ENCODE data around the gene PRKAB1. TPM values are rescaled to one million over a fixed set of nuclear protein-coding genes. Genes with fewer than 3 reads are reported as not detected.

Gene PRKAB1
- total RNA-seq, 8 experiments from 2014 or later, result 24.9 to 52.4 (median 34.9) TPM

- no peak overlapping the region for H3K4me3 ChIP-seq
- no peak overlapping the region for H3K27ac ChIP-seq
- 73 to 100% (median 94%) methylated on average over 3 to 8 of the region's 8 CpGs; no CpG with 5 or more reads in 4 of the 10 experiments for WGBS, 10 experiments
- no peaks in the 10 kb centered on the region for H3K4me1 ChIP-seq (replicated peaks in 1 of 2)
- no peak for ATAC-seq (replicated peaks in 6 of 8)
- in situ Hi-C loops (cut with MboI; ENCODE audit: low pct_unique_long_range_greater_than_20kb in 2 of 9, low sequenced_read_pairs in 9 of 9, unreplicated experiment in 9 of 9), result loop anchor here in 1 of 9 experiments (25.0 kb wide), 1 partner anchor 231 kb away; no protein-coding TSS in a partner anchor
Measured at GRCh38 chr12:119681111-119681510, 13.2 kb downstream of the PRKAB1 start.

GRCh38 chr12:119681728-119682638 is 14.1 kb downstream of the PRKAB1 start:
- no peak overlapping the region for H3K27ac ChIP-seq

DNA sequence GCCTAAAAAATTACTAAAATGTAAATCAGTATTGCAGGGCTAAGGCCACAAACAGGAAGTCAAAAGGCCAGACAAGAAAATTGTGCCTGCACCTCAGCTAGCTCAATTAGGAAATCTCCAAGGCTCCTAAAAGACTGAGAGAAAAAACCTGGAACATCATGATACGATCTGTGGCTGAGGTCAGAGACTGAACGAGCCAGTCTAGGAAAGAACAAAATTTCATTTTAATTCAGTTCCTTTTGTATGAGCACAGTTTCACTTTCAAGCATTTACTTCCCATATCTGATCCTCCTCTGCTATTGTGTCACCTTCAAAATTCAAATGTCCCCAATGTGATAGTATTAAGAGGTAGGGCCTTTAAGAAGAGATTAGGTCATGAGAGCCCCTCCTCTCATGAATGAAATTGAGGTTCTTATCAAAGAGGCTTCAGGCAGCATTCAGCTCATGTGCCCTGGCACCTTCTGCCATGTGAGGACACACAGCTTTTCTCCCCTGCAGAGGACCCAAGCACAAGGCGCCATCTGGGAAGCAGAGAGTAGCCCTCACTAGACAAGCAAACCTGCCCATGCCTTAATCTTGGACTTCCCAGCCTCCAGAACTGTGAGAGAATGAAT is 14.8 kb downstream of the PRKAB1 start:
- no peak overlapping the region for H3K27ac ChIP-seq
- in situ Hi-C loops (cut with MboI; ENCODE audit: low pct_unique_long_range_greater_than_20kb in 2 of 9, low sequenced_read_pairs in 9 of 9, unreplicated experiment in 9 of 9), result loop anchor here in 1 of 9 experiments (25.0 kb wide), 1 partner anchor 230 kb away; no protein-coding TSS in a partner anchor
- peak in 1 of 8 experiments; percentile 20 for ATAC-seq (replicated peaks in 6 of 8)
- no peaks in the 10 kb centered on the region for H3K4me1 ChIP-seq (replicated peaks in 1 of 2)
- WGBS, 10 experiments, result 23 to 96% (median 81%) methylated on average over 2 to 3 of the region's 3 CpGs; no CpG with 5 or more reads in 2 of the 10 experiments
- H3K4me3 ChIP-seq, result no peak overlapping the region

More at GRCh38 chr12:119681728-119682638, 14.1 kb downstream of the PRKAB1 start:
- in situ Hi-C loops (cut with MboI; ENCODE audit: low pct_unique_long_range_greater_than_20kb in 2 of 9, low sequenced_read_pairs in 9 of 9, unreplicated experiment in 9 of 9), result loop anchor here in 1 of 9 experiments (25.0 kb wide), 1 partner anchor 230 kb away; no protein-coding TSS in a partner anchor
- Histone ChIP-seq H3K4me3 (no peak overlapping the region), H3K4me1 (replicated peaks in 1 of 2) (no peaks in the 10 kb centered on the region)
- WGBS, 10 experiments, result 55 to 92% (median 75%) methylated on average over 1 to 7 of the region's 9 CpGs; no CpG with 5 or more reads in 1 of the 10 experiments
- ATAC-seq (replicated peaks in 6 of 8), result peak in 1 of 8 experiments; percentile 24

GRCh38 chr12:119683413-119683812 is 15.5 kb downstream of the PRKAB1 start:
- WGBS, 10 experiments, result 29 to 95% (median 90%) methylated on average over 1 to 6 of the region's 6 CpGs; no CpG with 5 or more reads in 3 of the 10 experiments
- in situ Hi-C loops (cut with MboI; ENCODE audit: low pct_unique_long_range_greater_than_20kb in 2 of 9, low sequenced_read_pairs in 9 of 9, unreplicated experiment in 9 of 9), result loop anchor here in 1 of 9 experiments (25.0 kb wide), 1 partner anchor 229 kb away; no protein-coding TSS in a partner anchor
- no peaks in the 10 kb centered on the region for H3K4me1 ChIP-seq (replicated peaks in 1 of 2)
- no peak overlapping the region for H3K27ac ChIP-seq
- ATAC-seq (replicated peaks in 6 of 8), result peak in 1 of 8 experiments; percentile 15
- H3K4me3 ChIP-seq, result no peak overlapping the region

DNA sequence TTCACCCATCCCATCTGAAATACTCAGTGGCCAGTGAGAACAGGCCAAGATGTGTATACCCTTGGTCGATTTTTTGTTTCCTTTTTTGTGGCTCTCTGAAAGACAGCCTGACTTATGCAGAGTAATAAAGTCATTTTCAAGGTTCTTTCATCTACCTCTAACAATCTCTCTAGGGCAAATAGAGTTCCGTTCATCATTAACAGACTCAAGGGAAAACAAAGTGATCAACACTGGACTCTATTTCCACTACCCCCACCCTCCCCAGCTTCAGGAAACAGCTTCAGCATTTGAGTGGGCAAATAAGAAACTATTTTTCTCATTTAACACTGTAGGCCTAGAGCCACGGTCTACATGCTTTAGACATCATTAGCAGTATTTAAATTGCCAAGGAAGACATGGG is 15.9 kb downstream of the PRKAB1 start:
- in situ Hi-C loops (cut with MboI; ENCODE audit: low pct_unique_long_range_greater_than_20kb in 2 of 9, low sequenced_read_pairs in 9 of 9, unreplicated experiment in 9 of 9), result loop anchor here in 1 of 9 experiments (25.0 kb wide), 1 partner anchor 228 kb away; no protein-coding TSS in a partner anchor
- H3K4me3 ChIP-seq, result no peak overlapping the region
- ATAC-seq (replicated peaks in 6 of 8), result no peak
- no peak overlapping the region for H3K27ac ChIP-seq
- H3K4me1 ChIP-seq (replicated peaks in 1 of 2), result no peaks in the 10 kb centered on the region
- WGBS, 10 experiments, result 40 to 100% (median 86%) methylated on average over 1 to 3 of the region's 3 CpGs; no CpG with 5 or more reads in 2 of the 10 experiments

DNA sequence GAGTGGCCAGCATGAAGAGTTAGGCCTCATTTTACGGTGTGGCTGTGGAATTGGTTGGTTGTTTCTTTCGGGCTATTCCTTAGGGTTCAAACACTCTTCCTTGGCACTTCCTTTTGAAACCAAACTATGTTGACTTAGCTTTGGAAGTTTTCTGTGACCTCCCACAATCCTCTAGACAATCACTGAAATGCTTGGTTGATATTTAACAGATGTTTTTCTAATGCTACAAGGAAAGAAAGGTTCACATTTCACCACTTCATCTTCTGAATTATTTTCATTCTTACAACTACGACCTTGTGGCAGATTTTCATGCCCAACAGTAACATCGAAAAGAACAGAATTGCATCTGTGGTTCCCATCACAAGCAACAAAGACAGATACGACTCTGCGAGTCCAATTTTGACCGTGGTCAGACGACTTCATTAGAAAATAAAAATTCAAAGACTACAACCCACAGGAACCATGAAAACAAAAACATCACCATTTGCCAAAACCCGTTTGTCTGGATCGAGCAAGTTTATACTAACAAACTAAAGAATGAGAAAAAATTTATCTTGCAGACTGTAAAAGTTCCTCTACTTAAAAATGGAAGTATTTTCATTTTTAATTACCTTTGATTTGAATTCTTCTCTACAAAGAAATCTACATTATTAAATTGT is 16.9 kb downstream of the PRKAB1 start:
- H3K4me1 ChIP-seq (replicated peaks in 1 of 2), result no peaks in the 10 kb centered on the region
- no peak overlapping the region for H3K27ac ChIP-seq
- in situ Hi-C loops (cut with MboI; ENCODE audit: low pct_unique_long_range_greater_than_20kb in 2 of 9, low sequenced_read_pairs in 9 of 9, unreplicated experiment in 9 of 9), result loop anchor here in 1 of 9 experiments (25.0 kb wide), 1 partner anchor 227 kb away; no protein-coding TSS in a partner anchor
- H3K4me3 ChIP-seq, result no peak overlapping the region
- 27 to 90% (median 71%) methylated on average over 2 to 10 of the region's 10 CpGs for WGBS, 10 experiments
- ATAC-seq (replicated peaks in 6 of 8), result no peak

DNA sequence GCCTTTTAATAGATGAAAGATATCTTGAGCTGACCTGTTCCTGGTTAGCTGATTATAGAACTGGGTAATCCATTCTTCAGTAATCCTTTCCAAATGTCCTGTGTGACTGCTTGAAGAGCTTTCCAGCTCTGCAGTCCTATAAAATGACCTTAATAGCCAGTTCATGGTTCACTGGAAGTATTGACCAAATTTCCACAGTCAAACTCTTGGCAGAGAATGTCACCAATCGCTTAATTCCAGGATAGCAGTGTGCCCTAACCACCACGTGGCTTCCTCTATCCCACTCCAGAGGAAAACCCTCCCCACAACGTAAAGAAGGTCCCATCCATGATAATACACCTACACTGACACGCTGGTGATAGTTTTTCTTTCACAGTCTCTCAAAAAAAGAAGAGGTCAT is 17.4 kb downstream of the PRKAB1 start:
- Histone ChIP-seq H3K4me1 (replicated peaks in 1 of 2) (no peaks in the 10 kb centered on the region), H3K4me3 (no peak overlapping the region), H3K27ac (no peak overlapping the region)
- ATAC-seq (replicated peaks in 6 of 8), result no peak
- WGBS, 10 experiments, result 33 to 100% (median 82%) methylated on average over 1 to 4 of the region's 4 CpGs
- in situ Hi-C loops (cut with MboI; ENCODE audit: low pct_unique_long_range_greater_than_20kb in 2 of 9, low sequenced_read_pairs in 9 of 9, unreplicated experiment in 9 of 9), result loop anchor here in 1 of 9 experiments (25.0 kb wide), 1 partner anchor 227 kb away; no protein-coding TSS in a partner anchor

- ATAC-seq (replicated peaks in 6 of 8), result no peak
- in situ Hi-C loops (cut with MboI; ENCODE audit: low pct_unique_long_range_greater_than_20kb in 2 of 9, low sequenced_read_pairs in 9 of 9, unreplicated experiment in 9 of 9), result loop anchor here in 1 of 9 experiments (25.0 kb wide), 1 partner anchor 226 kb away; no protein-coding TSS in a partner anchor
- no peak overlapping the region for H3K27ac ChIP-seq
- H3K4me3 ChIP-seq, result no peak overlapping the region
- WGBS, 10 experiments, result 73 to 100% (median 88%) methylated on average over 1 to 11 of the region's 12 CpGs; no CpG with 5 or more reads in 3 of the 10 experiments
- no peaks in the 10 kb centered on the region for H3K4me1 ChIP-seq (replicated peaks in 1 of 2)
Measured at GRCh38 chr12:119686355-119686754, 18.4 kb downstream of the PRKAB1 start.

GRCh38 chr12:119686776-119687175 is 18.8 kb downstream of the PRKAB1 start:
- no peaks in the 10 kb centered on the region for H3K4me1 ChIP-seq (replicated peaks in 1 of 2)
- in situ Hi-C loops (cut with MboI; ENCODE audit: low pct_unique_long_range_greater_than_20kb in 2 of 9, low sequenced_read_pairs in 9 of 9, unreplicated experiment in 9 of 9), result loop anchor here in 1 of 9 experiments (25.0 kb wide), 1 partner anchor 226 kb away; no protein-coding TSS in a partner anchor
- H3K4me3 ChIP-seq, result no peak overlapping the region
- H3K27ac ChIP-seq, result no peak overlapping the region
- ATAC-seq (replicated peaks in 6 of 8), result no peak
- WGBS, 10 experiments, result 87 to 100% (median 95%) methylated on average over 2 to 11 of the region's 13 CpGs; no CpG with 5 or more reads in 4 of the 10 experiments

DNA sequence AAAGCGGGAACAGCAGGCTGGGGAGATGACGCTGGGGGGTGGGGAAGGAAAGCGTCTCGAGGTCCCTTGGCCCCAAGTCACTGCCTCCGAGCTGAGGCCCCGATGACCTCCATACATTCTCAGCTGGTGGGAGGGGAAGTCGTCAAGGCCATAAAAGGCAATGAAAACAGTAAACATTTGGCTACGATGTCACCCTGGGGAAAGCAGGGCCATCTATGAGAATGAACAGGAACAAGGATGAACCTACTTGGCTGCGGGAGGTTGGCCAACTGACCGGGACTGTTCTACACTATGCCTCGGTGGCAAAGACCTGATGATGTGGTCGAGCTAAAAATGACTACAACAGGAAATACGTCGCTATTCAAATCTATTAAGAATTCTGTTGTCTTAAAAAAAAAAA is 19.5 kb downstream of the PRKAB1 start:
- H3K27ac ChIP-seq, result no peak overlapping the region
- ATAC-seq (replicated peaks in 6 of 8), result no peak
- in situ Hi-C loops (cut with MboI; ENCODE audit: low pct_unique_long_range_greater_than_20kb in 2 of 9, low sequenced_read_pairs in 9 of 9, unreplicated experiment in 9 of 9), result loop anchor here in 1 of 9 experiments (25.0 kb wide), 1 partner anchor 225 kb away; no protein-coding TSS in a partner anchor
- no peaks in the 10 kb centered on the region for H3K4me1 ChIP-seq (replicated peaks in 1 of 2)
- no peak overlapping the region for H3K4me3 ChIP-seq
- WGBS, 10 experiments, result 78 to 100% (median 90%) methylated on average over 1 to 11 of the region's 14 CpGs

DNA sequence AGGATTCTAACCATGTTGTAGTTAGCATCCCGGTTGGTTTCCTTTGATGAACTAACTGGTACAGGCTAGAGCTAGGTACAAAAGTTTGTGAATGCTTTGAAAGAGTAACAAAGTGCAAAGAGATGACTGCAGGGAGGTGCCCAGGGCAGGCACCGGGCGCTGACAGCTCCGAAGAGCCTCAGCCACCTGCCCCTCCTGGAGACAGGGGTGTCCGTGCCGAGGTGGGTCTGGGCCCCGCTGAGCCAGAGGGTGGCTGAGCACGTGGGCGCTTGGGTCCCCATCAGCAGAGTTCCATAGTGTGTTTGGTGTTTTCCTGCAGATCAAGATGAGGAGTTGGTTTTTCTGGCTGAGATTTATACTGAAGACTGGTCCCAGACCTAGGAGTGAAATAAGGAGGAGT is 19.9 kb downstream of the PRKAB1 start:
- no peaks in the 10 kb centered on the region for H3K4me1 ChIP-seq (replicated peaks in 1 of 2)
- in situ Hi-C loops (cut with MboI; ENCODE audit: low pct_unique_long_range_greater_than_20kb in 2 of 9, low sequenced_read_pairs in 9 of 9, unreplicated experiment in 9 of 9), result loop anchor here in 1 of 9 experiments (25.0 kb wide), 1 partner anchor 224 kb away; no protein-coding TSS in a partner anchor
- no peak for ATAC-seq (replicated peaks in 6 of 8)
- H3K4me3 ChIP-seq, result no peak overlapping the region
- H3K27ac ChIP-seq, result no peak overlapping the region
- 83 to 100% (median 94%) methylated on average over 1 to 8 of the region's 9 CpGs for WGBS, 10 experiments

GRCh38 chr12:119689935-119690500 is 22.1 kb downstream of the PRKAB1 start:
- in situ Hi-C loops (cut with MboI; ENCODE audit: low pct_unique_long_range_greater_than_20kb in 2 of 9, low sequenced_read_pairs in 9 of 9, unreplicated experiment in 9 of 9), result loop anchor here in 1 of 9 experiments (25.0 kb wide), 1 partner anchor 222 kb away; no protein-coding TSS in a partner anchor
- no peak overlapping the region for H3K4me3 ChIP-seq
- H3K4me1 ChIP-seq (replicated peaks in 1 of 2), result no peaks in the 10 kb centered on the region
- no peak for ATAC-seq (replicated peaks in 6 of 8)
- 80 to 98% (median 97%) methylated on average over 1 to 13 of the region's 38 CpGs; no CpG with 5 or more reads in 6 of the 10 experiments for WGBS, 10 experiments
- no peak overlapping the region for H3K27ac ChIP-seq
